Nephron progenitor cell (in vitro differentiated cells): ENCODE results near the gene MACROD2.

Source experiments
- DNase-seq: peaks from one replicate; pipeline ENCODE4 v3.0.0; 2021
- H3K27ac Mint-ChIP-seq: 2 replicates; pipeline ENCODE4 v1.8.0; 2021; ENCODE audit warnings: mild to moderate bottlenecking, moderate library complexity, mixed read lengths
- H3K27me3 Mint-ChIP-seq: 2 replicates; pipeline ENCODE4 v1.8.0; 2021; ENCODE audit warnings: mild to moderate bottlenecking, low read depth, mixed read lengths; ENCODE audit not compliant: poor library complexity
- H3K36me3 Mint-ChIP-seq: 2 replicates; pipeline ENCODE4 v1.8.0; 2021; ENCODE audit warnings: low read depth, mixed read lengths
- H3K4me1 Mint-ChIP-seq: 2 replicates; pipeline ENCODE4 v1.8.0; 2021; ENCODE audit warnings: mixed read lengths
- H3K4me3 Mint-ChIP-seq: 2 replicates; pipeline ENCODE4 v1.8.0; 2021; ENCODE audit warnings: mild to moderate bottlenecking, moderate library complexity, mixed read lengths
- H3K9me3 Mint-ChIP-seq: 2 replicates; pipeline ENCODE4 v1.8.0; 2021; ENCODE audit warnings: mild to moderate bottlenecking, moderate library complexity, mixed read lengths
- CTCF ChIP-seq: fragments of 200-600 bp; sonication (generic); IDR thresholded peaks from 2 replicates; pipeline ENCODE4 v1.5.0; 2021; ENCODE audit warnings: antibody characterized with exemption

The MACROD2 gene

DNA sequence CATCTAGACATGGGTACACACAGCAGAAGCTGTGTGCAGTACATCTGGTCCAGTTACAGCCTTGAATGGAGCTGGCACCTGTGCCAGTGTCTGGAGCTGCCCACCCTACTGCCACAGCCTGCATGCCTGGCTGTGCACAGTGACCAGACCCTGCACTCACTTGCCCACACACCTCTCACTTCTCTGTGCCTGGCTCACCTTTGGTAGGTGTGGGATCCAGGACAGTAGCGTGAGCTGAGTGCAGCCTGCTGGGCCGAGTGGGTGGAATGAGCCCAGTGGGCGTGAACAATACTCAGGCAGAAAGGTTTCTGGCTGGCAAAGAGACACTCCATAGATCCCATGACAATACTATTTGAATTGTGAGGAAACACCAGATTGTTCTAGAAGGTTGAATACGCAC lies 1181.6 kb downstream of the MACROD2 start:
- no peaks in the 10 kb centered on the region for H3K4me1 Mint-ChIP-seq
- no peaks in the 10 kb centered on the region for H3K27me3 Mint-ChIP-seq
- no peak for DNase-seq
- no peaks in the 10 kb centered on the region for H3K9me3 Mint-ChIP-seq
- H3K36me3 Mint-ChIP-seq, result no peaks in the 10 kb centered on the region
- no peak overlapping the region for H3K27ac Mint-ChIP-seq
- TF ChIP-seq CTCF, result no peak
- H3K4me3 Mint-ChIP-seq, result no peak overlapping the region

GRCh38 chr20:15178581-15178980 lies 1183.3 kb downstream of the MACROD2 start:
- H3K36me3 Mint-ChIP-seq, result no peaks in the 10 kb centered on the region
- H3K9me3 Mint-ChIP-seq, result no peaks in the 10 kb centered on the region
- no peak for TF ChIP-seq CTCF
- no peak overlapping the region for H3K4me3 Mint-ChIP-seq
- peaks cover under 1% of the 10 kb centered on the region for H3K27me3 Mint-ChIP-seq
- no peak for DNase-seq
- no peak overlapping the region for H3K27ac Mint-ChIP-seq
- H3K4me1 Mint-ChIP-seq, result no peaks in the 10 kb centered on the region

- no peaks in the 10 kb centered on the region for H3K36me3 Mint-ChIP-seq
These were observed 1184.1 kb downstream of the MACROD2 start for GRCh38 chr20:15179381-15179780.

DNA sequence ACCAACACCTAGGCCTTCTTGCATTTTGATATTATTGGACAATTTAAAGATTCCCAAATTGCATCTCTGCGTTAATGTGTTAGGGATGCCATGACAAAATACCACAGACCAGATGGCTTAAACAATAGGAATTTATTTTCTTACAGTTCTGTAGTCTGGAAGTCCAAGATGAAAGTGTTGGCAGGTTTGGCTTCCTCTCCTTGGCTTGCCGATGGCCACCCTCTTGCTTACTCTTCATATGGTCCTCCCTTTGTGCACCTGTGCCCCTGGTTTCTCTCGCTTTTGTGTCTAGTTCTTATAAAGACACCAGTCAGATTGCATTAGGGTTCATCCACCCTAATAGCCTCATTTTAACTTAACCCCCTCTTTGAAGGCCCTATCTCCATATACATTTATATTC lies 1184.5 kb downstream of the MACROD2 start:
- no peaks in the 10 kb centered on the region for H3K9me3 Mint-ChIP-seq
- H3K4me3 Mint-ChIP-seq, result no peak overlapping the region
- no peak for TF ChIP-seq CTCF
- peaks cover 2% of the 10 kb centered on the region for H3K27me3 Mint-ChIP-seq
- DNase-seq, result no peak
- H3K4me1 Mint-ChIP-seq, result no peaks in the 10 kb centered on the region
- H3K27ac Mint-ChIP-seq, result no peak overlapping the region
- no peaks in the 10 kb centered on the region for H3K36me3 Mint-ChIP-seq

More at GRCh38 chr20:15179381-15179780, 1184.1 kb downstream of the MACROD2 start:
- H3K4me1 Mint-ChIP-seq, result no peaks in the 10 kb centered on the region
- no peak overlapping the region for H3K4me3 Mint-ChIP-seq
- no peak for TF ChIP-seq CTCF
- no peak for DNase-seq
- H3K27me3 Mint-ChIP-seq, result peaks cover 2% of the 10 kb centered on the region
- no peak overlapping the region for H3K27ac Mint-ChIP-seq
- no peaks in the 10 kb centered on the region for H3K9me3 Mint-ChIP-seq

- H3K9me3 Mint-ChIP-seq, result no peaks in the 10 kb centered on the region
- no peak for TF ChIP-seq CTCF
- no peak overlapping the region for H3K4me3 Mint-ChIP-seq
- H3K4me1 Mint-ChIP-seq, result peaks cover 13% of the 10 kb centered on the region
- no peak for DNase-seq
- H3K27ac Mint-ChIP-seq, result no peak overlapping the region
- no peaks in the 10 kb centered on the region for H3K36me3 Mint-ChIP-seq
- H3K27me3 Mint-ChIP-seq, result peaks cover 6% of the 10 kb centered on the region
These were observed 1190.0 kb downstream of the MACROD2 start for GRCh38 chr20:15185322-15185721.

GRCh38 chr20:15185913-15186312 lies 1190.6 kb downstream of the MACROD2 start:
- no peaks in the 10 kb centered on the region for H3K36me3 Mint-ChIP-seq
- H3K27me3 Mint-ChIP-seq, result peaks cover 6% of the 10 kb centered on the region
- TF ChIP-seq CTCF, result no peak
- peaks cover 13% of the 10 kb centered on the region for H3K4me1 Mint-ChIP-seq
- DNase-seq, result no peak
- H3K27ac Mint-ChIP-seq, result peak overlapping the region; percentile 48
- no peak overlapping the region for H3K4me3 Mint-ChIP-seq
- no peaks in the 10 kb centered on the region for H3K9me3 Mint-ChIP-seq
